K562 (cell line): Measurements from ENCODE around the gene FGF21. TPM values are rescaled to one million over a fixed set of nuclear protein-coding genes. Genes with fewer than 3 reads are reported as not detected.

ENCODE experiments used
- CBX1 ChIP-seq: sonication (generic); IDR thresholded peaks from 2 replicates; pipeline ENCODE4 v1.6.1; 2016; ENCODE audit warnings: antibody characterized with exemption, low read depth, mild to moderate bottlenecking
- DACH1 ChIP-seq: fragments of 450-650 bp; IDR thresholded peaks from 2 replicates; pipeline ENCODE4 v1.6.1; 2018; ENCODE audit not compliant: partially characterized antibody
- DPF2 ChIP-seq: fragments of 450-650 bp; IDR thresholded peaks from 2 replicates; pipeline ENCODE4 v1.6.1; 2016
- FUS ChIP-seq: fragments of 200-400 bp; formaldehyde crosslinking; optimal IDR thresholded peaks from 2 replicates; pipeline ENCODE3; 2017; ENCODE audit warnings: low read depth, low read length
- KLF13 ChIP-seq: fragments of 450-650 bp; IDR thresholded peaks from 2 replicates; pipeline ENCODE4 v1.6.1; 2016; ENCODE audit warnings: missing genetic modification characterization, low read depth, mild to moderate bottlenecking, missing compliant biosample characterization, moderate library complexity, borderline replicate concordance
- LEF1 ChIP-seq: fragments of 450-650 bp; IDR thresholded peaks from 2 replicates; pipeline ENCODE4 v1.6.1; 2016; ENCODE audit warnings: mild to moderate bottlenecking
- MED1 ChIP-seq: sonication (generic); formaldehyde crosslinking; IDR thresholded peaks from 2 replicates; pipeline ENCODE4 v1.8.1; 2023; ENCODE audit warnings: missing genetic modification reagents, borderline replicate concordance
- MIER1 ChIP-seq: fragments of 450-650 bp; IDR thresholded peaks from 2 replicates; pipeline ENCODE4 v1.6.1; 2016; ENCODE audit warnings: antibody characterized with exemption, mild to moderate bottlenecking, low read depth
- NFRKB ChIP-seq: fragments of 450-650 bp; IDR thresholded peaks from 2 replicates; pipeline ENCODE4 v1.6.1; 2016; ENCODE audit warnings: low read depth
- NR2C1 ChIP-seq, 2 experiments: fragments of 450-650 bp; IDR thresholded peaks; 2 replicates each; pipeline ENCODE4 v1.6.1; 2017; ENCODE audit warnings: mild to moderate bottlenecking in 2 of 2, antibody characterized with exemption in 1 of 2, inconsistent platforms in 1 of 2, missing compliant biosample characterization in 1 of 2, missing genetic modification characterization in 1 of 2
- NR4A1 ChIP-seq, 2 experiments: fragments of 250-450 bp in 1 of 2; fragments of 450-650 bp in 1 of 2; sonication (Bioruptor Pico) in 1 of 2; IDR thresholded peaks; 2 replicates each; pipeline versions ENCODE4 v1.4.0 to v1.6.1; 2016 to 2020; ENCODE audit warnings: mild to moderate bottlenecking in 2 of 2, missing compliant biosample characterization in 1 of 2, missing genetic modification characterization in 1 of 2, moderate library complexity in 1 of 2
- PCBP1 ChIP-seq: fragments of 200-400 bp; formaldehyde crosslinking; IDR thresholded peaks from 2 replicates; pipeline ENCODE4 v1.6.1; 2018; ENCODE audit warnings: mild to moderate bottlenecking, low read depth, low read length; ENCODE audit not compliant: poor library complexity, severe bottlenecking
- RAD21 ChIP-seq, 2 experiments: fragments of 250-450 bp in 1 of 2; fragments of 450-650 bp in 1 of 2; sonication (Bioruptor Pico) in 1 of 2; formaldehyde crosslinking in 1 of 2; IDR thresholded peaks in 1 of 2; conservative IDR thresholded peaks in 1 of 2; 2 replicates each; pipeline versions ENCODE4 v1.4.0 to v1.8.0; 2020 to 2022; ENCODE audit warnings: mild to moderate bottlenecking in 2 of 2, moderate library complexity in 1 of 2
- RBM39 ChIP-seq: fragments of 200-400 bp; formaldehyde crosslinking; optimal IDR thresholded peaks from 2 replicates; pipeline ENCODE3; 2018; ENCODE audit warnings: low read depth, low read length
- SIRT6 ChIP-seq: IDR thresholded peaks from one replicate; pipeline ENCODE4 v1.6.1; 2012; ENCODE audit warnings: low read depth, mild to moderate bottlenecking, control low read depth, inconsistent platforms, low read length, moderate library complexity
- SP1 ChIP-seq: sonication (generic); formaldehyde crosslinking; IDR thresholded peaks from 2 replicates; pipeline ENCODE4 v1.8.1; 2022; ENCODE audit warnings: mild to moderate bottlenecking, missing genetic modification reagents
- STAT5A ChIP-seq: IDR thresholded peaks from 2 replicates; pipeline ENCODE4 v1.6.1; 2012; ENCODE audit warnings: low read length, inconsistent platforms, borderline replicate concordance
- TCF7L2 ChIP-seq: fragments of 150-350 bp; IDR thresholded peaks from 2 replicates; pipeline ENCODE4 v1.6.1; 2016; ENCODE audit warnings: low read depth, mild to moderate bottlenecking, low read length, moderate library complexity
- U2AF2 ChIP-seq: fragments of 200-400 bp; formaldehyde crosslinking; optimal IDR thresholded peaks from 2 replicates; pipeline ENCODE3; 2017; ENCODE audit warnings: low read depth, mild to moderate bottlenecking, low read length
- ZFP36 ChIP-seq: fragments of 150-350 bp; IDR thresholded peaks from 2 replicates; pipeline ENCODE4 v1.6.1; 2018; ENCODE audit warnings: low read length, low read depth; ENCODE audit not compliant: partially characterized antibody
- ZFX ChIP-seq: sonication (generic); formaldehyde crosslinking; IDR thresholded peaks from 2 replicates; pipeline ENCODE4 v1.8.0; 2022; ENCODE audit warnings: mild to moderate bottlenecking, missing genetic modification reagents, moderate library complexity
- ZNF175 ChIP-seq: fragments of 200-800 bp; sonication (Bioruptor generic); IDR thresholded peaks from 2 replicates; pipeline ENCODE4 v1.6.1; 2016; ENCODE audit warnings: low read depth, mild to moderate bottlenecking, missing genetic modification characterization, missing compliant biosample characterization
- ZNF347 ChIP-seq: fragments of 450-650 bp; formaldehyde crosslinking; IDR thresholded peaks from 2 replicates; pipeline ENCODE4 v1.4.0; 2020; ENCODE audit warnings: low read depth, mild to moderate bottlenecking, moderate library complexity
- ZNF780A ChIP-seq: fragments of 250-450 bp; sonication (Bioruptor Pico); IDR thresholded peaks from 2 replicates; pipeline ENCODE4 v1.5.0; 2021; ENCODE audit warnings: mild to moderate bottlenecking
- polyA plus RNA-seq, 8 experiments: library from polyadenylated mRNA; depleted of rRNA in 4 of 8; stranded (reverse) in 5 of 8; unstranded in 3 of 8; fragments of >200 nt; fragmentation: Nextera tagmentation in 2 of 8; fragmentation: Illumina TruSeq in 1 of 8; extraction: Ambion mirVana in 2 of 8; extraction: Trizol in 1 of 8; gene quantifications; 2 replicates each; pipeline versions ENCODE4 v1.2.1 to v1.2.3, GENCODE V29; 2011 to 2014; ENCODE audit warnings: inconsistent platforms in 1 of 8, missing spikeins in 1 of 8
- total RNA-seq, 7 experiments: library from RNA; depleted of rRNA in 6 of 7; stranded (reverse); fragments of >200 nt in 6 of 7; fragmentation: Illumina TruSeq in 2 of 7; extraction: Trizol in 2 of 7; gene quantifications; 2 replicates each; pipeline versions ENCODE4 v1.2.1 to v1.2.3, GENCODE V29; 2011 to 2021; ENCODE audit warnings: low replicate concordance in 1 of 7
- TF ChIP-seq, protein P1 (sequence below), 3 experiments: fragments of 200-800 bp in 1 of 3; fragments of 250-450 bp in 1 of 3; fragments of 450-650 bp in 1 of 3; sonication (Bioruptor Pico) in 1 of 3; sonication (Bioruptor generic) in 1 of 3; formaldehyde crosslinking in 1 of 3; IDR thresholded peaks; 2 replicates each; pipeline versions ENCODE4 v1.6.1 to v1.8.0; 2016 to 2022; ENCODE audit warnings: mild to moderate bottlenecking in 2 of 3, missing genetic modification characterization in 2 of 3, missing compliant biosample characterization in 1 of 3, moderate library complexity in 1 of 3

FGF21 gene
- total and polyA plus RNA-seq, 9 of the 15 experiments (the other 6 are each of a cell fraction or from before 2014, with no cell fraction given) = 0.04 to 0.77 (median 0.09) TPM; not detected in 6

DNA sequence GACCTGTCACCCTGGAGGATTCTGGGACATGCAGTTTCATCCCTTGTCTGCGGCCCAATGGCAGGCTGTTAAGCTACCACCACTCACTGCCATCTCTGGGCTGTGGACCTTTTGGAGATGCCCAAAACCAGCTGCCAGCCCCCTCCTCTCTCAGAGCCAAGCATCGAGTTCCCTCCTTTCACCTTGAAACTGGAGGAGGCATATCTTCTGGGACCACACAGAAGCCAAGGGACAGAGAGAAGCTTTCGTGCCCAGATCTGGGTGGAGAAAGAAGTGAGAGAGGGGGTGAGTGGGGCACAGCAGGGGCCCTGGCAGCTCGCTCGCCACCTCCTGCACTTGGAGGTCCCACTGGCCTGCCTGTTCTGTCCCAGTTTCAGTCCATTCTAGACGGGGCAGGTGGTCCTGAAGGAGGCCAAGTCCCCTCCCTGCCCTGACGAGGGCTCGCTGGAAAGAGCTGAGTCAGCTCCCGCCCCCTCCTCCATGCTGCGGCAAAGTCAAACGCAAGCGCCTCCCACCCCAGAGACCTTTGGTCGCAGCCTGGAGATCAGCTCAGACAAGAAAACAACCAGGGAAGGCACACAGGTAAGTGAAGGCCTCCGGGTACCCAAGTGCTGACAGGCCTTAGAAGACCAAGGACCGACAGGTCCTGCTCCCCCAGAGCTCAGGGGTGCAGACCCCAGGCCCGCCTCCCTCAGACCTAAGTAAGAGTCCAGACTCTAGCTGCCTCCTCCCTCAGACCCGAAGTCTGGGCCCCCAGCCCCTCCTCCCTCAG is 51.7 kb downstream of the FGF21 start (continued):
- TF ChIP-seq ZNF347 (no peak), ZFP36 (peak; percentile 33), U2AF2 (no peak), SIRT6 (no peak), ZFX (CRISPR knock-in tag) (peak; percentile 11; the same call in 1 of the 2 replicates), NFRKB (no peak), DACH1 (no peak), STAT5A (no peak), LEF1 (no peak), FUS (no peak), MIER1 (no peak), PCBP1 (no peak), SP1 (CRISPR knock-in tag) (0 out of 2 replicates have a peak, but pooled peaks have one; percentile 36), CBX1 (no peak), MED1 (CRISPR knock-in tag) (no peak), RBM39 (no peak), NR4A1 (CRISPR knock-in tag; IDR thresholded peaks at IDR 0.05) (no peak), NR4A1 (tag; IDR thresholded peaks at IDR 0.05) (no peak), NR2C1 (IDR thresholded peaks at IDR 0.05) (no peak), NR2C1 (tag; IDR thresholded peaks at IDR 0.05) (0 out of 2 replicates have a peak, but pooled peaks have one; percentile 33), TCF7L2 (no peak), ZNF175 (CRISPR knock-in tag) (no peak), DPF2 (peak; percentile 62; the same call in 1 of the 2 replicates), RAD21 (CRISPR knock-in tag; conservative IDR thresholded peaks at IDR 0.05 in 1 of 2, IDR thresholded peaks at IDR 0.05 in 1 of 2) (no peak), ZNF780A (CRISPR knock-in tag) (no peak), KLF13 (tag) (0 out of 2 replicates have a peak, but pooled peaks have one; percentile 21)
- TF ChIP-seq, protein P1, sequence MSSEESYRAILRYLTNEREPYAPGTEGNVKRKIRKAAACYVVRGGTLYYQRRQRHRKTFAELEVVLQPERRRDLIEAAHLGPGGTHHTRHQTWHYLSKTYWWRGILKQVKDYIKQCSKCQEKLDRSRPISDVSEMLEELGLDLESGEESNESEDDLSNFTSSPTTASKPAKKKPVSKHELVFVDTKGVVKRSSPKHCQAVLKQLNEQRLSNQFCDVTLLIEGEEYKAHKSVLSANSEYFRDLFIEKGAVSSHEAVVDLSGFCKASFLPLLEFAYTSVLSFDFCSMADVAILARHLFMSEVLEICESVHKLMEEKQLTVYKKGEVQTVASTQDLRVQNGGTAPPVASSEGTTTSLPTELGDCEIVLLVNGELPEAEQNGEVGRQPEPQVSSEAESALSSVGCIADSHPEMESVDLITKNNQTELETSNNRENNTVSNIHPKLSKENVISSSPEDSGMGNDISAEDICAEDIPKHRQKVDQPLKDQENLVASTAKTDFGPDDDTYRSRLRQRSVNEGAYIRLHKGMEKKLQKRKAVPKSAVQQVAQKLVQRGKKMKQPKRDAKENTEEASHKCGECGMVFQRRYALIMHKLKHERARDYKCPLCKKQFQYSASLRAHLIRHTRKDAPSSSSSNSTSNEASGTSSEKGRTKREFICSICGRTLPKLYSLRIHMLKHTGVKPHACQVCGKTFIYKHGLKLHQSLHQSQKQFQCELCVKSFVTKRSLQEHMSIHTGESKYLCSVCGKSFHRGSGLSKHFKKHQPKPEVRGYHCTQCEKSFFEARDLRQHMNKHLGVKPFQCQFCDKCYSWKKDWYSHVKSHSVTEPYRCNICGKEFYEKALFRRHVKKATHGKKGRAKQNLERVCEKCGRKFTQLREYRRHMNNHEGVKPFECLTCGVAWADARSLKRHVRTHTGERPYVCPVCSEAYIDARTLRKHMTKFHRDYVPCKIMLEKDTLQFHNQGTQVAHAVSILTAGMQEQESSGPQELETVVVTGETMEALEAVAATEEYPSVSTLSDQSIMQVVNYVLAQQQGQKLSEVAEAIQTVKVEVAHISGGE (CRISPR knock-in tag; IDR thresholded peaks at IDR 0.05) = 0 out of 6 replicates have a peak, but pooled peaks of 1 of the 3 experiments have one; percentile 54
